ENCODE data around the gene LCA5.
A peak's percentile ranks its signal among the peaks of the same experiment; 100 is the strongest.
"Not testable (repeated sequence)": the region's sequence is repeated elsewhere in the genome, so short reads cannot be mapped to it uniquely, and the experiment has no call there.

LCA5 gene

GRCh38 chr6:79536954-79537747 is at the start of gene LCA5:
LCA5 (minus strand) TSS chr6:79537430; CDS start chr6:79518894, 18,536 bp downstream.
- DNase-seq (ENCODE audit: low spot score), result peak; percentile 94

GRCh38 chr6:79586548-79586947 is 49.3 kb upstream of the LCA5 start:
- DNase-seq (ENCODE audit: low spot score), result peak; percentile 40

GRCh38 chr6:79584332-79584731 is 47.1 kb upstream of the LCA5 start:
- DNase-seq (ENCODE audit: low spot score), result no peak

GRCh38 chr6:79577926-79578325 is 40.7 kb upstream of the LCA5 start:
- DNase-seq (ENCODE audit: low spot score), result not testable (repeated sequence)

GRCh38 chr6:79574630-79575225 is 37.5 kb upstream of the LCA5 start:
- peak; percentile 12 for DNase-seq (ENCODE audit: low spot score)

- DNase-seq (ENCODE audit: low spot score), result no peak
These were observed 36.9 kb upstream of the LCA5 start for GRCh38 chr6:79574174-79574573.

- DNase-seq (ENCODE audit: low spot score), result no peak
These were observed 33.8 kb upstream of the LCA5 start for GRCh38 chr6:79571030-79571367.

- peak; percentile 38 for DNase-seq (ENCODE audit: low spot score)
These were observed 33.1 kb upstream of the LCA5 start for GRCh38 chr6:79570129-79571029.

- DNase-seq (ENCODE audit: low spot score), result no peak
These were observed 31.8 kb upstream of the LCA5 start for GRCh38 chr6:79568996-79569395.

GRCh38 chr6:79564636-79565035 is 27.4 kb upstream of the LCA5 start:
- DNase-seq (ENCODE audit: low spot score), result no peak

GRCh38 chr6:79559706-79560105 is 22.5 kb upstream of the LCA5 start:
- no peak for DNase-seq (ENCODE audit: low spot score)

GRCh38 chr6:79557673-79558467 is 20.6 kb upstream of the LCA5 start:
- DNase-seq (ENCODE audit: low spot score), result no peak

- DNase-seq (ENCODE audit: low spot score), result no peak
These were observed 17.1 kb upstream of the LCA5 start for GRCh38 chr6:79554305-79554704.

- no peak for DNase-seq (ENCODE audit: low spot score)
These were observed 14.2 kb upstream of the LCA5 start for GRCh38 chr6:79551401-79551800.

- no peak for DNase-seq (ENCODE audit: low spot score)
These were observed 11.1 kb upstream of the LCA5 start for GRCh38 chr6:79548304-79548703.

GRCh38 chr6:79546186-79546585 is 9.0 kb upstream of the LCA5 start:
- DNase-seq (ENCODE audit: low spot score), result no peak

- DNase-seq (ENCODE audit: low spot score), result peak; percentile 81
These were observed 7.8 kb upstream of the LCA5 start for GRCh38 chr6:79544939-79545450.

GRCh38 chr6:79544299-79544927 is 7.2 kb upstream of the LCA5 start:
- DNase-seq (ENCODE audit: low spot score), result peak; percentile 33

GRCh38 chr6:79543886-79544285 is 6.7 kb upstream of the LCA5 start:
- no peak for DNase-seq (ENCODE audit: low spot score)

- no peak for DNase-seq (ENCODE audit: low spot score)
These were observed 6.2 kb upstream of the LCA5 start for GRCh38 chr6:79543411-79543810.
